ENCODE measurements around the gene KCNH2. TPM values are rescaled to one million over a fixed set of nuclear protein-coding genes. Genes with fewer than 3 reads are reported as not detected.

Gene KCNH2
- total RNA-seq, 1 experiment from 2014 or later: 0.84 TPM

DNA sequence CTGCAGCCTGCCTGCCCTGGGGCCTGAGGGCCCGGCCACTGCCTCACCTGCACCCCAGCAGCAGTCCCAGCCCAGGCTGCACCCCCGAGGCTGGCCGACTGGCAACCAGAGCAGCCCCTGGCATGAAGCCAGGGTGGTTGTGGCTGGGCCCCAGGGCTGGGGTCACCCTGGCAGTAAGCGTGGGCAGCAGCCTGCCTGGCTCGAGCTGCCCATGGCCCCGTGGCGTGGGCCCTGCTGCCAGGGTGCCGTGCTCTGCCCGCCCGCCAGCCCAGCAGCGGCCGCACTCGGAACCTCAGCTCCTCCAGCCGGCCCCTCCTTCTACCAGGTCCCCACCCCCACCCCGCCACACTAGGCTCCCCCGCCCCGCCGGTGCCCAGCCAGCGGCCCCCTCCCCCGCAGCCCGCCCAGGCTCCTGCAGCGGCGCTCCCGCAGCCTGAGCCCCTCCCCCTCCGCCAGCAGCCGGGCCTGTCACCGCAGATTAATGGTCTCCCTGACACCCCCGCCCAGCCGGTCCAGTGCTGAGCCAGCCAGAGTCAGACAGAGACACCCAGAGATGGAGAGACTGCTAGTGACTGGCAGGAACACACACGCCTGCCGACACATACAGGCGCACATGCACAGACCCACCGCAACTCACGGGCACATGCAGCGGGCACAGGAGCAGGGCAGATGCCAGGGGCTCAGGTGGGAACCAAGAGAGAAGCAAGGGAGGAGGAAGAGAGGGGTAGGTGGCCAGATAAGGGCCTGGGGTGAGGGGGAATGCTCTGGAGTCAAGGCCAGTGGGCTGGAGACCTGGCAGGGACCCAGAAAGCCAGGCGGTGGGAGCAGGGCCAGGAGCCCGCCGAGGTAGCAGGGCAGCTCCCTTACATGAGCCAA, 22.4 kb downstream of the KCNH2 start:
- H3K9me3 ChIP-seq (ENCODE audit: low read length): no peaks in the 10 kb centered on the region
- H2AFZ ChIP-seq (ENCODE audit: low read length): no peak overlapping the region
- no peaks in the 10 kb centered on the region for H3F3A ChIP-seq (ENCODE audit: low read length, unreplicated experiment)
- no peak overlapping the region for H3K4me3 ChIP-seq (ENCODE audit: low read length)
- ATAC-seq (no peak), DNase-seq (no peak)
- ChIA-PET CTCF (no interaction called here), POLR2A (ENCODE audit: unreplicated experiment) (no interaction called here)
- no peaks in the 10 kb centered on the region for H3K27me3 ChIP-seq (ENCODE audit: low read length)
- no TSS peak for BruUV-seq (replicated peaks)
- no peaks in the 10 kb centered on the region for H3K9me2 ChIP-seq (replicated peaks; ENCODE audit: low read length)
- TF ChIP-seq EZH2 (IDR thresholded peaks at IDR 0.05; ENCODE audit: low read length, unreplicated experiment) (no peak), EZH2phosphoT487 (IDR thresholded peaks at IDR 0.05; ENCODE audit: borderline replicate concordance, low read length) (no peak)
- TF ChIP-seq, protein P1, sequence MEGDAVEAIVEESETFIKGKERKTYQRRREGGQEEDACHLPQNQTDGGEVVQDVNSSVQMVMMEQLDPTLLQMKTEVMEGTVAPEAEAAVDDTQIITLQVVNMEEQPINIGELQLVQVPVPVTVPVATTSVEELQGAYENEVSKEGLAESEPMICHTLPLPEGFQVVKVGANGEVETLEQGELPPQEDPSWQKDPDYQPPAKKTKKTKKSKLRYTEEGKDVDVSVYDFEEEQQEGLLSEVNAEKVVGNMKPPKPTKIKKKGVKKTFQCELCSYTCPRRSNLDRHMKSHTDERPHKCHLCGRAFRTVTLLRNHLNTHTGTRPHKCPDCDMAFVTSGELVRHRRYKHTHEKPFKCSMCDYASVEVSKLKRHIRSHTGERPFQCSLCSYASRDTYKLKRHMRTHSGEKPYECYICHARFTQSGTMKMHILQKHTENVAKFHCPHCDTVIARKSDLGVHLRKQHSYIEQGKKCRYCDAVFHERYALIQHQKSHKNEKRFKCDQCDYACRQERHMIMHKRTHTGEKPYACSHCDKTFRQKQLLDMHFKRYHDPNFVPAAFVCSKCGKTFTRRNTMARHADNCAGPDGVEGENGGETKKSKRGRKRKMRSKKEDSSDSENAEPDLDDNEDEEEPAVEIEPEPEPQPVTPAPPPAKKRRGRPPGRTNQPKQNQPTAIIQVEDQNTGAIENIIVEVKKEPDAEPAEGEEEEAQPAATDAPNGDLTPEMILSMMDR (conservative IDR thresholded peaks at IDR 0.05; ENCODE audit: low read depth, low read length): no peak
- no peaks in the 10 kb centered on the region for H3K79me2 ChIP-seq (ENCODE audit: low read length)
- no peak overlapping the region for H3K9ac ChIP-seq (ENCODE audit: low read length)
- H3K4me2 ChIP-seq (ENCODE audit: low read length): no peak overlapping the region
- intact Hi-C loops (cut with micrococcal nuclease): no loop called here
- H3K4me1 ChIP-seq (ENCODE audit: insufficient read depth, low read length): no peaks in the 10 kb centered on the region
- no peaks in the 10 kb centered on the region for H3K36me3 ChIP-seq (ENCODE audit: low read depth, low read length)
- H3K27ac ChIP-seq (ENCODE audit: low read length): no peak overlapping the region
- no peaks in the 10 kb centered on the region for H4K20me1 ChIP-seq (ENCODE audit: low read length)

GRCh38 chr7:150954986-150955518, 23.1 kb downstream of the KCNH2 start:
- no peak overlapping the region for H3K4me2 ChIP-seq (ENCODE audit: low read length)
- intact Hi-C loops (cut with micrococcal nuclease): no loop called here
- no TSS peak for BruUV-seq (replicated peaks)
- no peaks in the 10 kb centered on the region for H3K9me2 ChIP-seq (replicated peaks; ENCODE audit: low read length)
- H3K4me1 ChIP-seq (ENCODE audit: insufficient read depth, low read length): no peaks in the 10 kb centered on the region
- H3K27ac ChIP-seq (ENCODE audit: low read length): no peak overlapping the region
- no peak overlapping the region for H2AFZ ChIP-seq (ENCODE audit: low read length)
- TF ChIP-seq, protein P1 (conservative IDR thresholded peaks at IDR 0.05; ENCODE audit: low read depth, low read length): no peak
- TF ChIP-seq EZH2phosphoT487 (IDR thresholded peaks at IDR 0.05; ENCODE audit: borderline replicate concordance, low read length) (no peak), EZH2 (IDR thresholded peaks at IDR 0.05; ENCODE audit: low read length, unreplicated experiment) (no peak)
- no peaks in the 10 kb centered on the region for H4K20me1 ChIP-seq (ENCODE audit: low read length)
- no peak overlapping the region for H3K9ac ChIP-seq (ENCODE audit: low read length)
- ChIA-PET POLR2A (ENCODE audit: unreplicated experiment) (no interaction called here), CTCF (no interaction called here)
- DNase-seq (no peak), ATAC-seq (no peak)
- H3K4me3 ChIP-seq (ENCODE audit: low read length): no peak overlapping the region
- no peaks in the 10 kb centered on the region for H3K27me3 ChIP-seq (ENCODE audit: low read length)
- H3K9me3 ChIP-seq (ENCODE audit: low read length): no peaks in the 10 kb centered on the region
- no peaks in the 10 kb centered on the region for H3K36me3 ChIP-seq (ENCODE audit: low read depth, low read length)
- H3K79me2 ChIP-seq (ENCODE audit: low read length): no peaks in the 10 kb centered on the region
- H3F3A ChIP-seq (ENCODE audit: low read length, unreplicated experiment): no peaks in the 10 kb centered on the region
